IPS-15b (cell line): ENCODE results near the gene POLN.

Experiments
- H3K27me3 ChIP-seq: one replicate; pipeline ENCODE4 v1.6.1; 2013; ENCODE audit warnings: low read length; ENCODE audit not compliant: control insufficient read depth, insufficient read depth
- H3K36me3 ChIP-seq: one replicate; pipeline ENCODE4 v1.6.1; 2013; ENCODE audit warnings: low read length; ENCODE audit not compliant: control insufficient read depth, insufficient read depth
- H3K4me1 ChIP-seq: one replicate; pipeline ENCODE4 v1.6.1; 2013; ENCODE audit warnings: mild to moderate bottlenecking, low read length; ENCODE audit not compliant: control insufficient read depth, insufficient read depth
- H3K4me3 ChIP-seq: one replicate; pipeline ENCODE4 v1.5.1; 2013; ENCODE audit warnings: low read depth, low read length
- H3K9ac ChIP-seq: one replicate; pipeline ENCODE4 v1.6.1; 2013; ENCODE audit warnings: low read depth, mild to moderate bottlenecking, low read length
- H3K9me3 ChIP-seq: one replicate; pipeline ENCODE4 v1.6.1; 2013; ENCODE audit warnings: mild to moderate bottlenecking, low read length; ENCODE audit not compliant: control insufficient read depth, insufficient read depth

The POLN gene

DNA sequence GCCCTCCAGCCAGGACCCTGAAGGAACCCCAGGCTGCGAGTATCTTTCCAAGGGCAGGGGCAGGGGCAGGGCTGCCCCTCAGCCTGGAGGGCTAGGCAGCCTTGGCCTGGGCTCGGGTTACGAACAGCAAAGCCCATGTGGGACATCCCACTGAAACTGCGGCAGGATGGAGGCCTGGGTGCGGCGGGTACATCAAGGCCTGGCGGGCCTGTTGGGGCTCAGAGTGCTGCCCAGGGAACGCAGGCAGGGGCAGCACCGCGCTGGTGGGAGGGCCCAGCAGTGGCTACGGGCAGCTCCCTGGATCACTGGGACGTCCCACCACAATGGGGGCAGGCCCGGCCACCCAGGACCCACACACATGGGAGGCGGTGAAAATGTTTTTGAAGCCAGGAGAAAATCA lies 171.9 kb downstream of the POLN start:
- Histone ChIP-seq H3K4me1 (peaks cover 2% of the 10 kb centered on the region), H3K27me3 (no peaks in the 10 kb centered on the region), H3K9ac (no peak overlapping the region), H3K4me3 (no peak overlapping the region), H3K36me3 (no peaks in the 10 kb centered on the region), H3K9me3 (no peaks in the 10 kb centered on the region)

DNA sequence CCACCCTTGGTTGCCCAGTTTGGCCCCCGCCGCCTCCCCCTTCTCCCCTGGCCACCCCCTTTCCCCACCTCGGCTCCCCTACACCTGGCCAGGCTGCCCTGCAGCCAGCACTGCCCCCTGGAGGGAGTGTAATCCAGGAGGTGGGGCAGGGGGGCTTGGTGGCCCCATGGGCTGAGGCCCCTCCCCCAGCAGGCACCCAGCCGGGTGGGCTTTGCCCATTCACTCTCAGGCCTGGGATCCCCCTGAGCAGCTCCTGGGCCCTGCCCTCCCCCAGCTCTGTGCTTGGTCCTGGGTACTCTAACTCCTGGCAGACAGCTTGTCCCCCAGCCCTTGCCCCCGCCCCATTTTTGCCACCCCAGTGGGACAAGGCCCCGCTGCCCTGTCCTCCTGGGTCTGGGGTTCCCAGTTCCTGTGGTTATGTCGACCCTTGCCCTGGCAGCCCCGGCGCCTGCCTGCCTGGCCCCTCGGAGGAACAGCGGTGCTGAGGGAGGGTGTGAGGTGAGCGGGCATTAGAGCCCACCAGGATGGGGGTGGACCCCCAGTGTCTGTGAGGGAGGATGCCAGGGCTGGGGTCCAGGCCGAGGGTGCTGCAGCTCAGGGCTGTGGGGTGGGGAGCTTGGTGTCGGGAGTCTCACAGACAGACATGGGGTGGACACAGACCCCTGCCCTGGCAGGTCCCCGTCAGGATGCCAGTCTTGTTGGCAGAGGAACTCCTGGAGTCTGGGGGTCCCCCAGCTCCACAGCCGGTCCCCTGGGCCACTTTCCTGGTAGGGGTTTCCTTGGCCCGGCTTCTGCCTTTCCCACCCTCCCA lies 172.6 kb downstream of the POLN start:
- H3K9ac ChIP-seq = no peak overlapping the region
- no peaks in the 10 kb centered on the region for H3K36me3 ChIP-seq
- no peak overlapping the region for H3K4me3 ChIP-seq
- H3K4me1 ChIP-seq = peaks cover 2% of the 10 kb centered on the region
- H3K27me3 ChIP-seq = no peaks in the 10 kb centered on the region
- no peaks in the 10 kb centered on the region for H3K9me3 ChIP-seq

DNA sequence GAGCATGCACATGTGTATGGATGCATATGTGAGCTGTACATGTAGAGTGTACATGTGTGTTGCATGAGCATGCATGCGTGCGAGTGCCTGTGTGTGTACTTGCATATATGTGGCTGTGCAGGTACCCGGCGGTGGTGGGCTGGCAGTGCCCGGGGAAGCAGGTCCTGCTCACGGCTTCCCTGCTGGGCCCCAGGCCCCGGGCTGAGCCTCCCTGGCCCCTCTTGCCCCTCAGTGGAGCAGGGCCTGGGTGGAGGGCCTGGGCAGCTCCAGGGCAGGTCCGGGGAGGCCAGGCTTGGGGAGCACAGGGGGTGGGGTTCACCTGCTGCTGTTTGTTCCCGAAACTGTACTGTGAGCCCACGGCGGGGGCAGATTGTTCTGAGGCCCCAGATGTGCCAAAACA lies 173.4 kb downstream of the POLN start:
- Histone ChIP-seq H3K4me1 (peaks cover 2% of the 10 kb centered on the region), H3K4me3 (no peak overlapping the region), H3K36me3 (no peaks in the 10 kb centered on the region), H3K27me3 (no peaks in the 10 kb centered on the region), H3K9me3 (no peaks in the 10 kb centered on the region), H3K9ac (no peak overlapping the region)

DNA sequence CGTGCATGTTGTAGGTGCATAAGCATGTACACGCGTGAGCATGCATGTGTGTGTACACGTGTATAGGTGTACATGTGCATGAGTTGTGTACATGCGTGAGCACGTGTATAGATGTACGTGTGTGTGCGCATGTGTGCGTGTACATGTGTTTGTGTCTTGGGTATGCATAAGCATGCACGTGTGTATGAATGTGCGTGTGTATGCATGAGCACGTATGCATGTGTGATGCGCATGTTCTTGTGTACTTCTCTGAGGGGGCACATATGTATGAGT lies 173.8 kb downstream of the POLN start:
- Histone ChIP-seq H3K4me1 (peaks cover 2% of the 10 kb centered on the region), H3K4me3 (no peak overlapping the region), H3K27me3 (no peaks in the 10 kb centered on the region), H3K9me3 (no peaks in the 10 kb centered on the region), H3K9ac (no peak overlapping the region), H3K36me3 (no peaks in the 10 kb centered on the region)

DNA sequence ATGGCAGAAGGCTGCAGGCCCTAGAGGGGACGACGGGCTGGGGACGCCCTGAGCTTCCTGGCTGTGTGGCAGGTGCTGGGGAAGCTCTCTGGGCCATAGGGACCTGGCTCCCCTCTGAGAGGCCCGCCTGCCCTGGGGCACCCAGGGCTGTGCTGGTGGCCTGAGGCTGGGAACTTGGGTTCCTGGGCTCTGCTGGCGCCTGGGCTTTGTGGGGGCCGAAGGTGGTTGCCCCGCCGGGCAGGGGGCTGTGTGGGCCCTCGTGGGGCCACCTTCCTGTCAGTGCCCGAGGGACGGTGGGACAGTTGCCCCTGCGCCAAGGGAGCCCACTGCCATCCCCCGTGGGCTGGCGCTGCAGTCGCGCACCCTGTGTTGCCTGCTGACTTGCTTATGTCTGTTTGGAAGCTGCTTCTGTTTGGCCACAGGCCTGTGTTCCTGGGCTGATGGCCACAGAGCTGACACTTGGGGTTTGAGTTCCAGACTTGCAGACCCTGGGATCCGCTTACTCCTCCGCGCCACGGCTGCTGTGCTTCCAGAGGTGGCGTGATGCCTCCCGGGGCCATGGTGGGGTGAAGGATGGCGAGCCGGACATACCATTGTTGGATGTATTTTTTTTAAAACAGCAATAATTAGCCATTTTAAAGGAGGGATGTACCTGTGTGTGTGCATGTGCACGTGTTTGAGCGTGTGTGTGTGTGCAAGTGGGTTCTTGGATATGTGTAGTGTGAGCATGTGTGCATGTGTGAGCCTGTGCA lies 174.3 kb downstream of the POLN start:
- Histone ChIP-seq H3K9me3 (no peaks in the 10 kb centered on the region), H3K9ac (no peak overlapping the region), H3K27me3 (no peaks in the 10 kb centered on the region), H3K4me3 (no peak overlapping the region), H3K4me1 (peaks cover 2% of the 10 kb centered on the region), H3K36me3 (no peaks in the 10 kb centered on the region)

DNA sequence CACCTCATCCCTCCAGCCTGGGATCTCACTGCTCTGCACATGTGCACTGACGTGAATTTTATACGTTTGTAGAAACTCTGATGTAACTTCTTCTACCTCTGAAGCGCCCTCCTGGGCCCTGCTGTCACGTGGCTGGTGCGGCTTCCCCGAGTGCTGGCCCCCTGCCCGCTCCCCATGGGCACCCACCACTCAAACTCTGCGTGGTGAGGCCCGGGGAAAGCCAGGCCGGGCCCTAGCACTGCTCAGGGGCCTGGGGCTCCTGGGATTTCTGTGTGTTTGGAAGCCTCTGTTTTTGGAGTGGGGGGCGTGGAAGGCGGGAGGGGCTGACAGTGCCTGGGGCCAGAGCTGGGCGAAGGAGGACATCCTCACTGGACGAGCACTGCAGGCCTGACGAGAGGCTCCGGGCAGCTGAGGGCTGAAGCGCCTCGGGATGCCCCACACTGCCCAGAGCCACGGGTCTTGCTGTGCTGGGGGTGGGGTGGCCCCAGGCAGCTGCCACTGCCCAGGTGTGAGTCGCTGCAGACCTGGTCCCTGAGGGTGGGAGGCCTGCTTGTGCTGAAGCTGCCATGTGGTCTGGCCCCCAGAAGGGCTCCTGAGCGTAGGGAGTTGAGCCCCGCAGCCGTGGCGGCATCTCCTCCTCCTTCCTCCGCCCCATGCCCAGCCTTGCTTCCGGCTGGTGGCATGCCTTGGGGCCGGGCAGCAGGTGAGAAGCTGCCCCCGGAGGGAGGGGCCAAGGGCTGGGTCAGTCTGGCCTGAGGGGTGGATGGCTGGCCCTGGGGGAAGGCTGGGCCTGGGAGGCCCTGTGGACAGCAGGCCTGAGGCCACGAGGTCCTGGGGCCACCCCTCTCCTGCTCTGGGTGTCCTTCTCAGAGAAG lies 175.1 kb downstream of the POLN start:
- no peaks in the 10 kb centered on the region for H3K27me3 ChIP-seq
- H3K9ac ChIP-seq = no peak overlapping the region

DNA sequence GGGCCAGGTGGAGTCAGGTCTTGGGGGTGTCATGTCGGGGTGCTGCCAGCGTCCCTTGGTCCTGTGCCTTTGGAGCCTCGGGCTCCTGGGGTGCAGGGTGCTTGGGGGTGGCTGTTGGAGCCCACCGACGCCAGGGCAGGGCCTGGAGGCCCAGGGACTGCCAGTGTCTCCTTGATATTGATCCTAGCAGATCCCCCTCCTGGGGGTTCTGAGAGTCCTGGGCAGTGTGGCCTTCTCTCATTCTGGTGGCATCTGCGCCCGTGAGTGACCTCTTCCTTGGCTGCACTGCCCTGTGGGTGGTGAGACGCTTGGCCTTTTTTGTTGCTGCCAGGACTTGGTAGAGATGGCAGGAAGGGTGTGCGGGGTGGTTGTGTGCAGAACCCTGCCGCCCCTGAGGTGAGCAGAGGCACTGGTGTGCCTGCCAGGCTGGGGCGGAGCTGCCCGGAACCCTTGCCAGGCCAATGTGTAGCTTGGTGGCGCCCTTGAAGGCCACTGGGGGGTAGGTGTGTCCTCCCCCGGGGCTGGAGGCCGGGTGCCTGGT lies 175.8 kb downstream of the POLN start:
- no peak overlapping the region for H3K4me3 ChIP-seq
- no peak overlapping the region for H3K9ac ChIP-seq
- H3K36me3 ChIP-seq = no peaks in the 10 kb centered on the region
- peaks cover 3% of the 10 kb centered on the region for H3K27me3 ChIP-seq
- no peaks in the 10 kb centered on the region for H3K4me1 ChIP-seq
- no peaks in the 10 kb centered on the region for H3K9me3 ChIP-seq

More for the DNA sequence above, 175.1 kb downstream of the POLN start:
- no peaks in the 10 kb centered on the region for H3K9me3 ChIP-seq
- no peaks in the 10 kb centered on the region for H3K36me3 ChIP-seq
- H3K4me1 ChIP-seq = peaks cover 1% of the 10 kb centered on the region
- no peak overlapping the region for H3K4me3 ChIP-seq

DNA sequence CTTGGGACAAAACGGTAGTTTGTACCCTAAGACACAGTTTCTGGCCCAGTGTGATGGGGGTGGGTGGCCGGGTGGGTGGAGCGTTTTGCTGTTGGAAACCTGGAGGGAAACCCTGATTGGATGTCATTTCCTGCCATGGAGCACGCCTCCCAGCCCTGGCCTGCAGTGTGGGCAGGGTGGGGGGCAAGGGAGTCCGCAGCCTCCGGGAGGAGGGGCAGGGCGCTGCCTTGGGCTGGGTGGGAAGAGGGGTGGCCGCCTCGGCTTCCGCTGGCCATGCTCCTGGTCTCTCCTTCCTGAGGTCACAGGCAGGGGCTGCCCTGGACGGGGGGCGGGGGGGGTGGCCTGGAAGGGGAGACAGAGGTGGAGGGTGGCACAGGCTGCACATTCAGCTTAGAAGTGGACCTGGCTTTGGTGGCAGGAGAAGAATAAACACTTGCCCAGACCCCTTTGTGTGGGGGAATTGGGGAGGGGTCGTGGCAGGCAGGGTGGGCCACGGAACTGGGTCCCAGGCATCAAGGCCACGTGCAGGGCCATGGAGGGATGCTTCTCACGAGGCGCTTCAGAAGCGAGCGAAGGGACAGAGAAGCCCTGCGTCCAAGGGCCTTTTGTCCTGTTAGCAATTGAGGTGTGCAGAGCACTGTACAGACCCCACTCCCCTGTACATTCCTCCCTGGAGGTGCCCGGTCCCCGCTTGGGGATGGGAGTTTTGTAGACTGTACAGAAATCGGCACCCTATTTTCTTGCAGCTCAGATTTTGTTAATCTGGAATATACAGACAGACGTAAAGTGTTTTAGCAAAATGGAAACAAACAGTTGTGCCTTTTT lies 176.6 kb downstream of the POLN start:
- no peak overlapping the region for H3K4me3 ChIP-seq
- H3K9me3 ChIP-seq = no peaks in the 10 kb centered on the region
- peaks cover 3% of the 10 kb centered on the region for H3K27me3 ChIP-seq
- no peak overlapping the region for H3K9ac ChIP-seq
- H3K4me1 ChIP-seq = no peaks in the 10 kb centered on the region
- H3K36me3 ChIP-seq = no peaks in the 10 kb centered on the region

DNA sequence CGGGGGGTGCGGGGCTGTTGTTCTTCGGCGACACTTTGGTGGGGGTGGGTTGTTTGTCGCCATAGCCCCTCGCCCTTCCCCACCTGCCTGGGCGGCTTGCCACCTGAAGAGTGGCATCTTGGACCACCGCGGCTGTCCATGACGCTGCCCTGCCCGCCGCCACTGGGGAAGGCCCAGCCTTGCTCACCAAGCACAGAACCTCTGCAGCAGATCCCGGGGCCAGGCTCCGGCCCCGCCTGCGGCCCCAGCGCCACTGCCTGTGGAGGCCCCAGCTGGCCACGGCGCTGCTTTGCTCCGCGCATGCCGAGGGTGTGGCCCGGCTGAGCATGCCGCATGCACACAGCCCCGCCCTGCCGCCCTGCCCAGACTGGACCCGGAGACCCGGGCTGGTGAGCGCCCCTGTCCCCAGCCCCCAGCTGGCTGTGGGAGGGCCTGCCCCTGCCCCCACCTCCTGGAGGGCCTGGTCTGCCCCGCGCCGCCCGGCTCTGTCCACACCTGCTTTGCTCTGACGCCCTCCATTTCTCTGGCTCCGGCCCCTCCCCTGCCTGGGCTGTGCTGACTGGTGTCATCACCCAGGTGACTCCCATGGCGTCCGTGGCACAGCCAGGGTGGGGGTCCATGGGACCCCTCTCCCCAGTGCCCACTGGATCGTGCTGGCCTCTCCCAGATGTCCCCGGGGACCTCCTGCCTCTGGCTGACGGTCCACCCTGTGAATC lies 177.5 kb downstream of the POLN start:
- Histone ChIP-seq H3K27me3 (peaks cover 5% of the 10 kb centered on the region), H3K36me3 (no peaks in the 10 kb centered on the region), H3K4me3 (no peak overlapping the region), H3K4me1 (no peaks in the 10 kb centered on the region), H3K9me3 (no peaks in the 10 kb centered on the region), H3K9ac (no peak overlapping the region)

DNA sequence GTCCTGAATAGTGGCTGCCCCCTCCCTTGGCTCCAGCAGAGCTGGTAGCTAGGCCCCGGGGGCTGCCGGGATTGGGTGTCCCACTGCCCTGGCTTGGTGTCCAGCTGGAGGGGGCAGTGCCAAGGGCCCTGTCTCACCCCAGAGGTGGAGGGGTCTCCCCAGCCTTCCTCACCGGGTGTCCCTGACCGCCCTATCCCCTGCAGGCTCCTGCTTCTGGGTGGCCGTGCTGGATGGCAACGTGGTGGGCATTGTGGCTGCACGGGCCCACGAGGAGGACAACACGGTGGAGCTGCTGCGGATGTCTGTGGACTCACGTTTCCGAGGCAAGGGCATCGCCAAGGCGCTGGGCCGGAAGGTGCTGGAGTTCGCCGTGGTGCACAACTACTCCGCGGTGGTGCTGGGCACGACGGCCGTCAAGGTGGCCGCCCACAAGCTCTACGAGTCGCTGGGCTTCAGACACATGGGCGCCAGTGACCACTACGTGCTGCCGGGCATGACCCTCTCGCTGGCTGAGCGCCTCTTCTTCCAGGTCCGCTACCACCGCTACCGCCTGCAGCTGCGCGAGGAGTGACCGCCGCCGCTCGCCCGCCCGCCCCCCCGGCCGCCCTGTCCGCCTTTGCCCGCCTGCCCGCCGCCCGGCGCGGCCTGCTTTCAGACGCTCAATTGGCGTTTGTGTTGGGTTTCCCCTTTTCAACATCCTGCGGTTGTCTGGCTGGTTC lies 178.2 kb downstream of the POLN start:
- H3K27me3 ChIP-seq = peaks cover 5% of the 10 kb centered on the region
- H3K36me3 ChIP-seq = no peaks in the 10 kb centered on the region
- H3K9ac ChIP-seq = no peak overlapping the region
- H3K4me3 ChIP-seq = no peak overlapping the region
- H3K9me3 ChIP-seq = no peaks in the 10 kb centered on the region
- no peaks in the 10 kb centered on the region for H3K4me1 ChIP-seq
